Naive B cell (primary cell): Measurements from ENCODE around the gene ACAD11. TPM values are rescaled to one million over a fixed set of nuclear protein-coding genes. Genes with fewer than 3 reads are reported as not detected.
A peak's percentile ranks its signal among the peaks of the same experiment; 100 is the strongest.

Experiments used
- ATAC-seq, 2 donors: fragments of 150-1000 bp; cut with Tn5 transposase; 2 replicates each; pipeline ENCODE4 v1.10.0; 2021; ENCODE audit warnings: low read depth in 2 of 2, mild to moderate bottlenecking in 2 of 2, moderate library complexity in 2 of 2
- DNase-seq: peaks from one replicate; pipeline ENCODE4 v3.0.0; 2022
- H3K27ac Mint-ChIP-seq, 6 donors: one replicate each; pipeline ENCODE4 v1.8.0; 2020 to 2022; ENCODE audit warnings: mild to moderate bottlenecking in 6 of 6, mixed read lengths in 6 of 6, moderate library complexity in 5 of 6, inconsistent platforms in 2 of 6
- H3K27me3 Mint-ChIP-seq, 3 donors: one replicate each; pipeline ENCODE4 v1.8.0; 2021 to 2022; ENCODE audit warnings: mixed read lengths in 3 of 3, mild to moderate bottlenecking in 1 of 3
- H3K36me3 Mint-ChIP-seq, 2 donors: one replicate each; pipeline ENCODE4 v1.8.0; 2020 to 2022; ENCODE audit warnings: mixed read lengths in 2 of 2, inconsistent platforms in 1 of 2, mild to moderate bottlenecking in 1 of 2
- H3K4me1 Mint-ChIP-seq, 3 donors: one replicate each; pipeline ENCODE4 v1.8.0; 2020 to 2022; ENCODE audit warnings: mixed read lengths in 3 of 3, inconsistent platforms in 1 of 3, mild to moderate bottlenecking in 1 of 3, moderate library complexity in 1 of 3
- H3K4me3 Mint-ChIP-seq, 8 donors: one replicate each; pipeline ENCODE4 v1.8.0; 2020 to 2022; ENCODE audit warnings: mild to moderate bottlenecking in 8 of 8, mixed read lengths in 8 of 8, moderate library complexity in 8 of 8, inconsistent platforms in 2 of 8
- H3K9me3 Mint-ChIP-seq, 7 donors: one replicate each; pipeline ENCODE4 v1.8.0; 2020 to 2022; ENCODE audit warnings: mixed read lengths in 7 of 7, mild to moderate bottlenecking in 5 of 7, inconsistent platforms in 2 of 7, moderate library complexity in 1 of 7
- polyA plus RNA-seq, 6 donors: library from polyadenylated mRNA; unstranded; fragments of 300-500 nt; fragmentation: Illumina TruSeq; gene quantifications; one replicate each; pipeline ENCODE4 v1.2.3, GENCODE V29; 2021; ENCODE audit warnings: low read depth in 6 of 6

Gene ACAD11, protein sequence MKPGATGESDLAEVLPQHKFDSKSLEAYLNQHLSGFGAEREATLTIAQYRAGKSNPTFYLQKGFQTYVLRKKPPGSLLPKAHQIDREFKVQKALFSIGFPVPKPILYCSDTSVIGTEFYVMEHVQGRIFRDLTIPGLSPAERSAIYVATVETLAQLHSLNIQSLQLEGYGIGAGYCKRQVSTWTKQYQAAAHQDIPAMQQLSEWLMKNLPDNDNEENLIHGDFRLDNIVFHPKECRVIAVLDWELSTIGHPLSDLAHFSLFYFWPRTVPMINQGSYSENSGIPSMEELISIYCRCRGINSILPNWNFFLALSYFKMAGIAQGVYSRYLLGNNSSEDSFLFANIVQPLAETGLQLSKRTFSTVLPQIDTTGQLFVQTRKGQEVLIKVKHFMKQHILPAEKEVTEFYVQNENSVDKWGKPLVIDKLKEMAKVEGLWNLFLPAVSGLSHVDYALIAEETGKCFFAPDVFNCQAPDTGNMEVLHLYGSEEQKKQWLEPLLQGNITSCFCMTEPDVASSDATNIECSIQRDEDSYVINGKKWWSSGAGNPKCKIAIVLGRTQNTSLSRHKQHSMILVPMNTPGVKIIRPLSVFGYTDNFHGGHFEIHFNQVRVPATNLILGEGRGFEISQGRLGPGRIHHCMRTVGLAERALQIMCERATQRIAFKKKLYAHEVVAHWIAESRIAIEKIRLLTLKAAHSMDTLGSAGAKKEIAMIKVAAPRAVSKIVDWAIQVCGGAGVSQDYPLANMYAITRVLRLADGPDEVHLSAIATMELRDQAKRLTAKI
- 1 to 10 TPM; 4.0 to 9.3 (median 6.0) TPM for polyA plus RNA-seq

GRCh38 chr3:132659365-132660051 is at the start of gene ACAD11:
ACAD11 (minus strand) TSS chr3:132659809; CDS start chr3:132659751, 58 bp downstream.
- no peaks in the 10 kb centered on the region for H3K9me3 Mint-ChIP-seq
- H3K36me3 Mint-ChIP-seq: peaks cover 0 to 7% of the 10 kb centered on the region in 2 donors
- no peaks in the 10 kb centered on the region for H3K27me3 Mint-ChIP-seq
- peak; percentile 66 to 68 for ATAC-seq
- peaks cover 36 to 40% (median 40%) of the 10 kb centered on the region in 3 donors for H3K4me1 Mint-ChIP-seq
- peak within 1 kb of the TSS; percentile 91 to 99 (median 98) for H3K4me3 Mint-ChIP-seq
- peak within 1 kb of the TSS; percentile 97 to 99 (median 97) for H3K27ac Mint-ChIP-seq
- DNase-seq: peak; percentile 56

- Mint-ChIP-seq H3K4me3 (no peak overlapping the region), H3K36me3 (peaks cover 25 to 31% of the 10 kb centered on the region in 2 donors), H3K27me3 (no peaks in the 10 kb centered on the region), H3K27ac (no peak overlapping the region), H3K4me1 (no peaks in the 10 kb centered on the region), H3K9me3 (no peaks in the 10 kb centered on the region)
- ATAC-seq (no peak), DNase-seq (no peak)
Measured at GRCh38 chr3:132703733-132704132, 44.1 kb upstream of the ACAD11 start.

DNA sequence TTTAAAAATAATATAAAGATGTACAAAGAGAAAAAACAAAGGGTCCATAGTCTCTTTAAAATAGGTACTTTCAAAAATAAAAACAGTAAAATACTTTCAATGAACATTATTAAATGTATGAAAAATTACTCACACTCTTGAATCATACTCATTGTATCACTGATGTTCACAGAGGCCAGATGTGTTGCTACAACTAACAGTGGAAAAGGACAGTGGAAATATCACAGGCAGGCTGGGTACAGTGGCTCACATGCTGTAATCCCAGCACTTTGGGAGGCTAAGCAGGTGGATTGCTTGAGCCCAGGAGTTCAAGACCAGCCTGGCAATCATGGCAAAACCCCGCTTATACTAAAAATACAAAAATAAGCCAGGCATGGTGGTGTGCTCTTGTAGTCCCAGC is 35.8 kb upstream of the ACAD11 start:
- no peaks in the 10 kb centered on the region for H3K27me3 Mint-ChIP-seq
- ATAC-seq: no peak
- no peak for DNase-seq
- peak overlapping the region in 1 of 6 donors; percentile 66 for H3K27ac Mint-ChIP-seq
- H3K4me3 Mint-ChIP-seq: no peak overlapping the region
- peaks cover 17 to 27% of the 10 kb centered on the region in 2 donors for H3K36me3 Mint-ChIP-seq
- H3K9me3 Mint-ChIP-seq: no peaks in the 10 kb centered on the region
- no peaks in the 10 kb centered on the region for H3K4me1 Mint-ChIP-seq

- no peak for DNase-seq
- no peak for ATAC-seq
- Mint-ChIP-seq H3K9me3 (no peaks in the 10 kb centered on the region), H3K36me3 (peaks cover 17 to 25% of the 10 kb centered on the region in 2 donors), H3K27me3 (no peaks in the 10 kb centered on the region), H3K4me3 (no peak overlapping the region), H3K27ac (no peak overlapping the region), H3K4me1 (no peaks in the 10 kb centered on the region)
Measured at GRCh38 chr3:132694991-132695390, 35.4 kb upstream of the ACAD11 start.

GRCh38 chr3:132690040-132690439 is 30.4 kb upstream of the ACAD11 start:
- Mint-ChIP-seq H3K4me1 (no peaks in the 10 kb centered on the region), H3K36me3 (peaks cover 9 to 14% of the 10 kb centered on the region in 2 donors), H3K4me3 (no peak overlapping the region), H3K27me3 (no peaks in the 10 kb centered on the region), H3K9me3 (no peaks in the 10 kb centered on the region), H3K27ac (no peak overlapping the region)
- DNase-seq (no peak), ATAC-seq (no peak)

GRCh38 chr3:132682201-132682600 is 22.6 kb upstream of the ACAD11 start:
- no peaks in the 10 kb centered on the region for H3K9me3 Mint-ChIP-seq
- H3K4me1 Mint-ChIP-seq: no peaks in the 10 kb centered on the region
- no peak overlapping the region for H3K4me3 Mint-ChIP-seq
- H3K36me3 Mint-ChIP-seq: peaks cover 10 to 14% of the 10 kb centered on the region in 2 donors
- H3K27me3 Mint-ChIP-seq: no peaks in the 10 kb centered on the region
- DNase-seq: no peak
- peak overlapping the region in 2 of 6 donors; percentile 17 to 24 for H3K27ac Mint-ChIP-seq
- no peak for ATAC-seq

DNA sequence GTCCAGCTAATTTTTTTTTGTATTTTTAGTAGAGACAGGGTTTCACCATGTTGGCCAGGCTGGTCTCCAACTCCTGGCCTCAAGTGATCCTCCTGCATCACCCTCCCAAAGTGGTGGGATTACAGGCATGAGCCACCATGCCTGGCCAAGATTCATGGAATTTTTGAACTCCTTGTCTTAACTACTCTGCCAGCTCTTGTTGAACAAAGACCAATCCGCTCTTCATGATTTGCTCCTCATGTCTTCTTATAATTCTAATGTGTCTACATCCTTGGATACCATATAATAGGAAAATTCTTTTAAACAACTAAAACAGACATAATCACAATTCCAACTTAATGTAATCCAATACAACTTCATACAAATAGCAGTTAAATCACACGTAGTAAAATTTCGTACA is 21.8 kb upstream of the ACAD11 start:
- DNase-seq: no peak
- no peaks in the 10 kb centered on the region for H3K4me1 Mint-ChIP-seq
- no peak for ATAC-seq
- H3K9me3 Mint-ChIP-seq: no peaks in the 10 kb centered on the region
- H3K27ac Mint-ChIP-seq: peak overlapping the region in 1 of 6 donors; percentile 17
- H3K4me3 Mint-ChIP-seq: no peak overlapping the region
- no peaks in the 10 kb centered on the region for H3K27me3 Mint-ChIP-seq
- H3K36me3 Mint-ChIP-seq: peaks cover 10 to 14% of the 10 kb centered on the region in 2 donors

DNA sequence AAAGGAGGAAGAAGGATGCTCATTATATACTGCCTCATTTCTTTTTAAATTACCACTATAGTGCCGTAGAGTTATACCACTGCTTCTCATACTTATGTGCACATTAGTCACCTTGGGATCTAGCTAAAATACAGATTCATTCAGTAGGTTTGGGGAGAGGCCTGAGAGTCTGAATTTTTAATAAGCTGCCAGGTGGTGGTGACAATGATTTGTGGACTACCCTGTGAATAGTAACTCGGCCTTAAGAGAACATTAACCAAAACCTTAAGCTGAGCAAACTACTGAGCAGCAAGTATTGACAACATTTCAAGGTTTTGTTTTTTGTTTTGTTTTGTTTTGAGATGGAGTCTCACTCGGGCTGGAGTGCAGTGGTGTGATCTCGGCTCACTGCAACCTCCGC is 20.3 kb upstream of the ACAD11 start:
- DNase-seq: no peak
- no peaks in the 10 kb centered on the region for H3K27me3 Mint-ChIP-seq
- H3K9me3 Mint-ChIP-seq: no peaks in the 10 kb centered on the region
- ATAC-seq: no peak
- no peaks in the 10 kb centered on the region for H3K4me1 Mint-ChIP-seq
- H3K4me3 Mint-ChIP-seq: no peak overlapping the region
- no peak overlapping the region for H3K27ac Mint-ChIP-seq
- H3K36me3 Mint-ChIP-seq: peaks cover 10 to 14% of the 10 kb centered on the region in 2 donors

- no peak overlapping the region for H3K4me3 Mint-ChIP-seq
- H3K27ac Mint-ChIP-seq: peak overlapping the region in 1 of 6 donors; percentile 77
- H3K4me1 Mint-ChIP-seq: no peaks in the 10 kb centered on the region
- peaks cover 0 to 4% of the 10 kb centered on the region in 2 donors for H3K36me3 Mint-ChIP-seq
- no peak for ATAC-seq
- no peaks in the 10 kb centered on the region for H3K27me3 Mint-ChIP-seq
- DNase-seq: no peak
- H3K9me3 Mint-ChIP-seq: no peaks in the 10 kb centered on the region
Measured at GRCh38 chr3:132675408-132675807, 15.8 kb upstream of the ACAD11 start.

GRCh38 chr3:132669256-132669777 is 9.7 kb upstream of the ACAD11 start:
- H3K4me1 Mint-ChIP-seq: peaks cover 2 to 9% (median 6%) of the 10 kb centered on the region in 3 donors
- no peaks in the 10 kb centered on the region for H3K36me3 Mint-ChIP-seq
- ATAC-seq: no peak
- DNase-seq: no peak
- no peak overlapping the region for H3K27ac Mint-ChIP-seq
- H3K9me3 Mint-ChIP-seq: no peaks in the 10 kb centered on the region
- no peaks in the 10 kb centered on the region for H3K27me3 Mint-ChIP-seq
- H3K4me3 Mint-ChIP-seq: no peak overlapping the region

- peak overlapping the region in 1 of 6 donors; percentile 7 for H3K27ac Mint-ChIP-seq
- H3K4me1 Mint-ChIP-seq: peaks cover 18 to 31% (median 29%) of the 10 kb centered on the region in 3 donors
- no peaks in the 10 kb centered on the region for H3K27me3 Mint-ChIP-seq
- ATAC-seq (no peak), DNase-seq (no peak)
- no peaks in the 10 kb centered on the region for H3K9me3 Mint-ChIP-seq
- H3K36me3 Mint-ChIP-seq: peaks cover 0 to 3% of the 10 kb centered on the region in 2 donors
- no peak overlapping the region for H3K4me3 Mint-ChIP-seq
Measured at GRCh38 chr3:132665230-132665745, 5.7 kb upstream of the ACAD11 start.

DNA sequence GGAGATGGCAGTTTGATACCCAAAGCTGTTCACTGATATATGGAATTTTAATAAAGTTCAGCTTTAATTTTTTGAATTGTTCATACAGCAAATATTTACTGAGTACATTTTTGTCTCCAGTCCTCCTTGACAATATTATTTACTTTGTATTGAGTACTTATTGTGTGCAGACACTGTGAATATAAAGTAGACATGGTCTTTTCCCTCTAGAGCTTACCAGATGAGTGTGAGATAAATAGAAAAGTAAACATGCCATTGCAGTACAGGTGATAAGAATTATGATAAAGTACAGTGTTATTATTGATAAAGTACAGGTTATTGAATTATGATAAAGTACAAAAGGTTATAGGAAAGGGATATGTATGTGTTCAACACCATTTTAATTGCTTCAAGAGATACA is 2.6 kb upstream of the ACAD11 start:
- DNase-seq: no peak
- H3K4me3 Mint-ChIP-seq: peak overlapping the region in 3 of 8 donors; percentile 3 to 99 (median 35)
- peaks cover 39 to 43% (median 40%) of the 10 kb centered on the region in 3 donors for H3K4me1 Mint-ChIP-seq
- no peak for ATAC-seq
- H3K27ac Mint-ChIP-seq: no peak overlapping the region
- H3K27me3 Mint-ChIP-seq: no peaks in the 10 kb centered on the region
- H3K9me3 Mint-ChIP-seq: no peaks in the 10 kb centered on the region
- peaks cover 0 to 7% of the 10 kb centered on the region in 2 donors for H3K36me3 Mint-ChIP-seq

GRCh38 chr3:132661101-132661500 is 1.5 kb upstream of the ACAD11 start:
- H3K4me3 Mint-ChIP-seq: peak overlapping the region; percentile 91 to 99 (median 98)
- ATAC-seq: no peak
- DNase-seq: no peak
- peaks cover 0 to 7% of the 10 kb centered on the region in 2 donors for H3K36me3 Mint-ChIP-seq
- H3K27ac Mint-ChIP-seq: peak overlapping the region; percentile 82 to 99 (median 97)
- H3K9me3 Mint-ChIP-seq: no peaks in the 10 kb centered on the region
- peaks cover 39 to 43% (median 42%) of the 10 kb centered on the region in 3 donors for H3K4me1 Mint-ChIP-seq
- H3K27me3 Mint-ChIP-seq: no peaks in the 10 kb centered on the region
